Left renal pelvis (tissue), 4 donors: ENCODE measurements around the gene NEDD4L. TPM values are rescaled to one million over a fixed set of nuclear protein-coding genes. Genes with fewer than 3 reads are reported as not detected.
"Not testable (repeated sequence)": the region's sequence is repeated elsewhere in the genome, so short reads cannot be mapped to it uniquely, and the experiment has no call there.

Experiments
- DNase-seq, 4 donors: peaks; one replicate each; pipeline ENCODE4 v3.0.0-alpha.2; 2013; ENCODE audit warnings: low read depth in 4 of 4, low spot score in 3 of 4
- polyA plus RNA-seq, 4 donors: library from polyadenylated mRNA; unstranded; fragments of 120-200 nt; gene quantifications; one replicate each; pipeline ENCODE4 v1.2.1, GENCODE V29; 2013; ENCODE audit not compliant: insufficient read length in 4 of 4

Gene NEDD4L
- polyA plus RNA-seq, 4 donors, result 30.8 to 151 (median 130) TPM

GRCh38 chr18:58254873-58255511, 211.0 kb downstream of the NEDD4L start:
- no peak for DNase-seq

GRCh38 chr18:58255701-58256311, 211.8 kb downstream of the NEDD4L start:
- DNase-seq, result no peak

- DNase-seq, result no peak
Measured at GRCh38 chr18:58256316-58257080, 212.5 kb downstream of the NEDD4L start.

- no peak for DNase-seq
Measured at GRCh38 chr18:58257461-58257860, 213.4 kb downstream of the NEDD4L start.

GRCh38 chr18:58258692-58259342, 214.8 kb downstream of the NEDD4L start:
- DNase-seq, result no peak

- no peak for DNase-seq
Measured at GRCh38 chr18:58263055-58263957, 219.3 kb downstream of the NEDD4L start.

- DNase-seq, result no peak
Measured at GRCh38 chr18:58264075-58264474, 220.0 kb downstream of the NEDD4L start.

GRCh38 chr18:58264840-58265239, 220.8 kb downstream of the NEDD4L start:
- DNase-seq, result no peak

GRCh38 chr18:58265489-58265888, 221.5 kb downstream of the NEDD4L start:
- DNase-seq, result not testable (repeated sequence)

- DNase-seq, result no peak
Measured at GRCh38 chr18:58266291-58266690, 222.3 kb downstream of the NEDD4L start.

- DNase-seq, result no peak
Measured at GRCh38 chr18:58267493-58267892, 223.5 kb downstream of the NEDD4L start.

GRCh38 chr18:58268849-58269248, 224.8 kb downstream of the NEDD4L start:
- no peak for DNase-seq

GRCh38 chr18:58269931-58270330, 225.9 kb downstream of the NEDD4L start:
- no peak for DNase-seq

GRCh38 chr18:58270396-58270795, 226.4 kb downstream of the NEDD4L start:
- no peak for DNase-seq

GRCh38 chr18:58271770-58272169, 227.7 kb downstream of the NEDD4L start:
- no peak for DNase-seq

- no peak for DNase-seq
Measured at GRCh38 chr18:58272209-58272608, 228.2 kb downstream of the NEDD4L start.

- no peak for DNase-seq
Measured at GRCh38 chr18:58272779-58273435, 228.9 kb downstream of the NEDD4L start.

GRCh38 chr18:58275176-58275575, 231.2 kb downstream of the NEDD4L start:
- DNase-seq, result no peak

- DNase-seq, result no peak
Measured at GRCh38 chr18:58276789-58277739, 233.0 kb downstream of the NEDD4L start.
